GM12878 (cell line): ENCODE measurements around the gene EPB41L1. TPM values are rescaled to one million over a fixed set of nuclear protein-coding genes. Genes with fewer than 3 reads are reported as not detected.

Experiments
- ATAC-seq: fragments of 200-7000 bp; cut with Tn5 transposase; 3 replicates; pipeline ENCODE4 v1.9.1; 2020; ENCODE audit warnings: mild to moderate bottlenecking, moderate library complexity
- BruUV-seq: library from RNA; stranded (reverse); fragments of 400-500 nt; replicated peaks from 2 replicates; lab custom pipeline; 2021; lab: Mats Ljungman, UMichigan
- CTCF ChIA-PET: fragments of 300-600 bp; sonication (Branson Sonifier 250); formaldehyde crosslinking; extraction: SDS; loops from one replicate; lab custom pipeline; 2021; ENCODE audit warnings: inconsistent platforms; lab: Yijun Ruan, JAX
- POLR2A ChIA-PET: fragments of 350-600 bp; formaldehyde crosslinking; extraction: SDS; loops from one replicate; lab custom pipeline; 2021; ENCODE audit warnings: inconsistent platforms; lab: Charles Lee
- RAD21 ChIA-PET: fragments of 300-600 bp; sonication (Branson Sonifier 250); formaldehyde crosslinking; loops from one replicate; lab custom pipeline; 2023; ENCODE audit warnings: antibody characterized with exemption; ENCODE audit not compliant: unreplicated experiment; lab: Charles Lee
- SMC1A ChIA-PET: fragments of 300-600 bp; sonication (Branson Sonifier 250); formaldehyde crosslinking; loops from one replicate; lab custom pipeline; 2023; ENCODE audit not compliant: unreplicated experiment, uncharacterized antibody; lab: Charles Lee
- DNase-seq: peaks from one replicate; pipeline ENCODE4 v3.0.0-alpha.2; 2011; ENCODE audit warnings: low read depth, low spot score
- FAIRE-seq: peaks from 3 replicates; lab custom pipeline; 2011; peaks lifted over from hg19 to GRCh38; lab: Jason Lieb, UNC
- H2AFZ ChIP-seq: 2 replicates; pipeline ENCODE4 v1.6.0; 2011; ENCODE audit warnings: low read depth, low read length, control low read depth; ENCODE audit not compliant: control insufficient read depth
- H3K27ac ChIP-seq: 2 replicates; pipeline ENCODE4 v1.5.1; 2011; ENCODE audit warnings: control low read depth; ENCODE audit not compliant: control insufficient read depth, insufficient read depth
- H3K27me3 ChIP-seq, 2 experiments: replicated peaks in 1 of 2; 2 replicates each; pipeline versions ENCODE4 v1.6.0 to v1.6.1; 2011; ENCODE audit warnings: low read length in 1 of 2; ENCODE audit not compliant: control insufficient read depth in 2 of 2, insufficient read depth in 2 of 2
- H3K36me3 ChIP-seq, 2 experiments: 2 replicates each; pipeline ENCODE4 v1.5.1; 2011; ENCODE audit warnings: low read length in 1 of 2; ENCODE audit not compliant: control insufficient read depth in 2 of 2, insufficient read depth in 2 of 2
- H3K4me1 ChIP-seq: 2 replicates; pipeline ENCODE4 v1.6.1; 2011; ENCODE audit warnings: mild to moderate bottlenecking, low read length, moderate library complexity, mixed read lengths; ENCODE audit not compliant: control insufficient read depth, insufficient read depth
- H3K4me2 ChIP-seq: 2 replicates; pipeline ENCODE4 v1.6.0; 2011; ENCODE audit warnings: control low read depth; ENCODE audit not compliant: control insufficient read depth, insufficient read depth
- H3K4me3 ChIP-seq: fragments of 200-600 bp; sonication (generic); 2 replicates; pipeline ENCODE4 v1.5.1; 2016
- H3K79me2 ChIP-seq: 2 replicates; pipeline ENCODE4 v1.6.0; 2011; ENCODE audit warnings: low read length; ENCODE audit not compliant: control insufficient read depth, insufficient read depth
- H3K9ac ChIP-seq: 2 replicates; pipeline ENCODE4 v1.8.0; 2011; ENCODE audit warnings: low read length, control low read depth, mixed read lengths; ENCODE audit not compliant: control insufficient read depth, insufficient read depth
- H3K9me3 ChIP-seq: replicated peaks from 3 replicates; pipeline ENCODE4 v1.5.1; 2011; ENCODE audit warnings: mild to moderate bottlenecking, low read length; ENCODE audit not compliant: control insufficient read depth, insufficient read depth
- H4K20me1 ChIP-seq: 2 replicates; pipeline ENCODE4 v1.6.0; 2011; ENCODE audit not compliant: control insufficient read depth, insufficient read depth
- DPF2 ChIP-seq: fragments of 450-650 bp; IDR thresholded peaks from 2 replicates; pipeline ENCODE4 v1.6.1; 2017; ENCODE audit warnings: mild to moderate bottlenecking
- ETV6 ChIP-seq, 2 experiments: fragments of 450-650 bp in 1 of 2; IDR thresholded peaks in 1 of 2; conservative IDR thresholded peaks in 1 of 2; 2 replicates each; pipeline ENCODE4 v1.6.1; 2014; ENCODE audit warnings: antibody characterized with exemption in 1 of 2, borderline replicate concordance in 1 of 2, low read depth in 1 of 2, mild to moderate bottlenecking in 1 of 2, moderate library complexity in 1 of 2
- FOS ChIP-seq: IDR thresholded peaks from 3 replicates; pipeline ENCODE4 v1.6.1; 2011; ENCODE audit warnings: borderline replicate concordance; ENCODE audit not compliant: insufficient read length; ENCODE audit errors: extremely low read depth
- IRF3 ChIP-seq: fragments of 450-650 bp; IDR thresholded peaks from 2 replicates; pipeline ENCODE4 v1.6.1; 2014; ENCODE audit warnings: mild to moderate bottlenecking
- IRF4 ChIP-seq: IDR thresholded peaks from 2 replicates; pipeline ENCODE4 v1.6.1; 2011; ENCODE audit warnings: low read depth, low read length
- NRF1 ChIP-seq: conservative IDR thresholded peaks from 2 replicates; pipeline ENCODE4 v1.6.1; 2011; ENCODE audit warnings: mild to moderate bottlenecking, low read depth, low read length, improper control_type of control experiment
- RELB ChIP-seq: fragments of 450-650 bp; IDR thresholded peaks from 2 replicates; pipeline ENCODE4 v1.6.1; 2017; ENCODE audit warnings: low read depth, mild to moderate bottlenecking, moderate library complexity
- RUNX3 ChIP-seq: IDR thresholded peaks from 2 replicates; pipeline ENCODE4 v1.6.1; 2012; ENCODE audit warnings: low read length, inconsistent platforms
- SPI1 ChIP-seq: IDR thresholded peaks from 2 replicates; pipeline ENCODE4 v1.6.1; 2011; ENCODE audit warnings: low read depth, mild to moderate bottlenecking, low read length, moderate library complexity, borderline replicate concordance; ENCODE audit not compliant: insufficient read depth
- SREBF2 ChIP-seq: IDR thresholded peaks from 2 replicates; pipeline ENCODE4 v1.6.1; 2012; ENCODE audit warnings: mild to moderate bottlenecking, low read length
- SRF ChIP-seq, 2 experiments: IDR thresholded peaks; 2 replicates each; pipeline ENCODE4 v1.6.1; 2011; ENCODE audit warnings: low read depth in 2 of 2, low read length in 2 of 2, mild to moderate bottlenecking in 1 of 2, moderate library complexity in 1 of 2
- ZNF384 ChIP-seq: IDR thresholded peaks from 2 replicates; pipeline ENCODE4 v1.6.1; 2012; ENCODE audit warnings: low read depth, mild to moderate bottlenecking, low read length, improper control_type of control experiment, borderline replicate concordance
- ZZZ3 ChIP-seq: IDR thresholded peaks from 2 replicates; pipeline ENCODE4 v1.6.1; 2011; ENCODE audit warnings: low read depth; ENCODE audit not compliant: control insufficient read depth, insufficient read length
- WGBS: methylation state at CpG from one replicate; pipeline ENCODE4 v1.1.6; 2016; ENCODE audit warnings: low lambda C conversion rate; ENCODE audit not compliant: insufficient replicate concordance, insufficient coverage; ENCODE audit errors: missing lambda C conversion rate; 5-methylcytosine and 5-hydroxymethylcytosine counted together
- in situ Hi-C: fragments of 300-500 bp; cut with MboI; formaldehyde crosslinking; loops from 9 replicates; pipeline ENCODE4 v1.14.3; 2018; ENCODE audit warnings: mixed read lengths
- intact Hi-C: fragments of 100-400 bp; cut with micrococcal nuclease; formaldehyde crosslinking; loops from one replicate; pipeline ENCODE4 v1.14.2; 2022; ENCODE audit not compliant: unreplicated experiment
- polyA plus RNA-seq, 11 experiments: library from polyadenylated mRNA; depleted of rRNA in 4 of 11; unstranded in 6 of 11; stranded (reverse) in 5 of 11; fragments of >200 nt; fragmentation: Nextera tagmentation in 4 of 11; fragmentation: Illumina TruSeq in 1 of 11; extraction: Ambion mirVana in 4 of 11; extraction: Trizol in 1 of 11; gene quantifications; 1 replicate in 1 of 11; 2 replicates in 10 of 11; pipeline versions ENCODE4 v1.2.1 to v1.2.3, GENCODE V29; 2011 to 2016; ENCODE audit warnings: inconsistent platforms in 2 of 11, missing spikeins in 2 of 11, low read depth in 1 of 11
- total RNA-seq, 4 experiments: library from RNA; depleted of rRNA in 3 of 4; stranded (reverse); fragments of >200 nt in 3 of 4; fragmentation: Illumina TruSeq in 1 of 4; extraction: Trizol in 1 of 4; gene quantifications; 2 replicates each; pipeline versions ENCODE4 v1.2.1 to v1.2.3, GENCODE V29; 2013 to 2021

EPB41L1 gene
- total and polyA plus RNA-seq, 10 of the 15 experiments (the other 5 are each of a cell fraction or from before 2014, with no cell fraction given), result 0.08 to 3.2 (median 0.31) TPM

GRCh38 chr20:36275011-36275410 is 120.5 kb downstream of the EPB41L1 start:
- in situ Hi-C loops (no loop called here), intact Hi-C loops (no loop called here)
- Histone ChIP-seq H4K20me1 (no peaks in the 10 kb centered on the region), H3K9ac (no peak overlapping the region), H3K4me2 (no peak overlapping the region), H3K9me3 (no peaks in the 10 kb centered on the region), H3K27me3 (peaks cover 0 to 3% of the 10 kb centered on the region in 2 experiments; a peak in 2 of 4 replicates), H3K27ac (no peak overlapping the region), H3K36me3 (no peaks in the 10 kb centered on the region), H3K4me1 (no peaks in the 10 kb centered on the region), H3K79me2 (no peaks in the 10 kb centered on the region), H2AFZ (no peak overlapping the region), H3K4me3 (no peak overlapping the region)
- FAIRE-seq (no peak), DNase-seq (no peak), ATAC-seq (no peak)
- no TSS peak for BruUV-seq
- WGBS, result 6% methylated on average over 5 of the region's 5 CpGs
- RAD21 ChIA-PET, result no interaction called here
- CTCF ChIA-PET, result interaction anchor here (0.6 to 1.3 kb wide), 2 partner anchors 125 to 441 kb away, joined by 3 read pairs; no protein-coding TSS in a partner anchor
- TF ChIP-seq SREBF2, result no peak
- no peak for TF ChIP-seq IRF4
- TF ChIP-seq ZNF384, result no peak
- no peak for TF ChIP-seq FOS
- no peak for TF ChIP-seq ETV6 (conservative IDR thresholded peaks at IDR 0.05 in 1 of 2, IDR thresholded peaks at IDR 0.05 in 1 of 2; ENCODE audit: borderline replicate concordance in 1 of 2, low read depth in 1 of 2)
- TF ChIP-seq SPI1, result no peak
- TF ChIP-seq SRF (IDR thresholded peaks at IDR 0.05; ENCODE audit: low read depth in 2 of 2, low read length in 2 of 2), result no peak
- no peak for TF ChIP-seq ZZZ3
- no peak for TF ChIP-seq RELB
- no peak for TF ChIP-seq IRF3
- TF ChIP-seq NRF1, result no peak
- TF ChIP-seq RUNX3, result no peak
- no peak for TF ChIP-seq DPF2
- SMC1A ChIA-PET, result no interaction called here
- POLR2A ChIA-PET, result no interaction called here
